ENCODE measurements around the gene FBP1.

DNA sequence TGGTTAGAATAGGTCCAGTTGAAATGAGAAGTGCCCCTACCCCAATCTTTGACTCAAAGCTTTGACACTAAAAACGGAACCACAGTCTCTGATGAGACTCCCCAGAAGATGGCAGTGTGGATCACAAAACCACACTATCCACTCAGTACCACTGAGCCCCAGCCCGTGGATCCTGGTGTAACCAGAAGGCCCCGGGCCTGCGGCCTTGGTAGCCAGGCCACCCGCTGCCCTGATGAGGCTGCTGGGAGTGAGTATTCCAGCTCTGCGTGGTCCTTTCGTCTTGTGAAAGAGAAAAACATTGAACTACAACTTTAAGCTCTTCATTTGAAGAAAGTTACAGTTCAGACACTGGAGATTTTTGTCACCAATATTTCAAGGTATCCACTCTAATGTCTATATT, 42.2 kb upstream of the FBP1 start:
- TF ChIP-seq, protein P1, sequence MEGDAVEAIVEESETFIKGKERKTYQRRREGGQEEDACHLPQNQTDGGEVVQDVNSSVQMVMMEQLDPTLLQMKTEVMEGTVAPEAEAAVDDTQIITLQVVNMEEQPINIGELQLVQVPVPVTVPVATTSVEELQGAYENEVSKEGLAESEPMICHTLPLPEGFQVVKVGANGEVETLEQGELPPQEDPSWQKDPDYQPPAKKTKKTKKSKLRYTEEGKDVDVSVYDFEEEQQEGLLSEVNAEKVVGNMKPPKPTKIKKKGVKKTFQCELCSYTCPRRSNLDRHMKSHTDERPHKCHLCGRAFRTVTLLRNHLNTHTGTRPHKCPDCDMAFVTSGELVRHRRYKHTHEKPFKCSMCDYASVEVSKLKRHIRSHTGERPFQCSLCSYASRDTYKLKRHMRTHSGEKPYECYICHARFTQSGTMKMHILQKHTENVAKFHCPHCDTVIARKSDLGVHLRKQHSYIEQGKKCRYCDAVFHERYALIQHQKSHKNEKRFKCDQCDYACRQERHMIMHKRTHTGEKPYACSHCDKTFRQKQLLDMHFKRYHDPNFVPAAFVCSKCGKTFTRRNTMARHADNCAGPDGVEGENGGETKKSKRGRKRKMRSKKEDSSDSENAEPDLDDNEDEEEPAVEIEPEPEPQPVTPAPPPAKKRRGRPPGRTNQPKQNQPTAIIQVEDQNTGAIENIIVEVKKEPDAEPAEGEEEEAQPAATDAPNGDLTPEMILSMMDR (conservative IDR thresholded peaks at IDR 0.05 in 1 of 2, IDR thresholded peaks at IDR 0.05 in 1 of 2; ENCODE audit: low read depth in 1 of 2, low read length in 2 of 2): peak; percentile 69 to 80
- TF ChIP-seq EZH2 (IDR thresholded peaks at IDR 0.05; ENCODE audit: low read length, missing control alignments): no peak
